Breast epithelium (tissue), 3 donors: ENCODE results near the gene CNOT2.

Experiments
- POLR2A ChIP-seq: fragments of 450-650 bp; IDR thresholded peaks from one replicate; pipeline ENCODE4 v1.6.1; 2016; ENCODE audit warnings: antibody characterized with exemption, mild to moderate bottlenecking, moderate library complexity
- POLR2AphosphoS5 ChIP-seq, 3 donors: sonication (generic); formaldehyde crosslinking; IDR thresholded peaks; one replicate each; pipeline ENCODE4 v1.6.1; 2017; ENCODE audit warnings: antibody characterized with exemption in 3 of 3
- TF ChIP-seq, protein P1 (sequence below), 3 donors: fragments of 450-650 bp; IDR thresholded peaks; one replicate each; pipeline ENCODE4 v1.5.1; 2016 to 2017; ENCODE audit warnings: antibody characterized with exemption in 3 of 3, mild to moderate bottlenecking in 3 of 3, moderate library complexity in 3 of 3

GRCh38 chr12:70245458-70245857, 2.2 kb downstream of the CNOT2 start:
- TF ChIP-seq, protein P1, sequence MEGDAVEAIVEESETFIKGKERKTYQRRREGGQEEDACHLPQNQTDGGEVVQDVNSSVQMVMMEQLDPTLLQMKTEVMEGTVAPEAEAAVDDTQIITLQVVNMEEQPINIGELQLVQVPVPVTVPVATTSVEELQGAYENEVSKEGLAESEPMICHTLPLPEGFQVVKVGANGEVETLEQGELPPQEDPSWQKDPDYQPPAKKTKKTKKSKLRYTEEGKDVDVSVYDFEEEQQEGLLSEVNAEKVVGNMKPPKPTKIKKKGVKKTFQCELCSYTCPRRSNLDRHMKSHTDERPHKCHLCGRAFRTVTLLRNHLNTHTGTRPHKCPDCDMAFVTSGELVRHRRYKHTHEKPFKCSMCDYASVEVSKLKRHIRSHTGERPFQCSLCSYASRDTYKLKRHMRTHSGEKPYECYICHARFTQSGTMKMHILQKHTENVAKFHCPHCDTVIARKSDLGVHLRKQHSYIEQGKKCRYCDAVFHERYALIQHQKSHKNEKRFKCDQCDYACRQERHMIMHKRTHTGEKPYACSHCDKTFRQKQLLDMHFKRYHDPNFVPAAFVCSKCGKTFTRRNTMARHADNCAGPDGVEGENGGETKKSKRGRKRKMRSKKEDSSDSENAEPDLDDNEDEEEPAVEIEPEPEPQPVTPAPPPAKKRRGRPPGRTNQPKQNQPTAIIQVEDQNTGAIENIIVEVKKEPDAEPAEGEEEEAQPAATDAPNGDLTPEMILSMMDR (IDR thresholded peaks at IDR 0.05) = no peak
- TF ChIP-seq POLR2A (no peak), POLR2AphosphoS5 (IDR thresholded peaks at IDR 0.05) (no peak)
